ENCODE data around the gene CTSZ.

CTSZ gene

DNA sequence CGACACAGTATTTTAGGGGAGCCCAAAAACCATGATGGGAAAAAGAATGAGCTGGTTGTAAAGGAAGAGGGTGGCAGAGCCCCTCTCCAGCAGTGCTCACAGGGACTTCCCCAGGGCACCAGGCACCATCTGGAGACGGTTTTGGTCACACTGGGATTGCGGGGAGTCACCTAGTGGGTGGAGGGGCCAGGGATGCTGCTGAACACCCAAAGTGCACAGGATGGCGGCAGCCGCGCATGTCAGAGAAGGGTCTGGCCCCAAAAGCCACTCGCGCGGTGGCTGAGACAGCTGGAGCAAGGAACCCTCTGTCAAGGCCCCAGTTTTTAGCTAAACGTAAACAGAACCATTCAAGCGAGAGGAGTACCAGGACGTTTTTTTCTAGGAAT lies 10.8 kb downstream of the CTSZ start:
- Histone ChIP-seq H3K27ac (ENCODE audit: low read length) (peak overlapping the region; percentile 87), H3K4me1 (ENCODE audit: low read length) (peaks cover 55% of the 10 kb centered on the region), H3K4me3 (ENCODE audit: low read length) (peak overlapping the region; percentile 30), H3K4me2 (ENCODE audit: low read length) (peak overlapping the region; percentile 60), H2AFZ (ENCODE audit: low read depth, low read length) (no peak overlapping the region), H4K20me1 (ENCODE audit: insufficient read depth, low read length) (peaks cover 56% of the 10 kb centered on the region), H3K27me3 (ENCODE audit: low read depth, low read length) (no peaks in the 10 kb centered on the region), H3K79me2 (ENCODE audit: low read length) (peaks cover 56% of the 10 kb centered on the region), H3K9ac (ENCODE audit: low read length) (peak overlapping the region; percentile 36), H3K9me3 (ENCODE audit: insufficient read depth, low read length) (no peaks in the 10 kb centered on the region), H3K36me3 (replicated peaks; ENCODE audit: low read depth, low read length) (peaks cover 81% of the 10 kb centered on the region)
- no peak for TF ChIP-seq EZH2phosphoT487 (IDR thresholded peaks at IDR 0.05; ENCODE audit: low read depth)
- TF ChIP-seq, protein P1, sequence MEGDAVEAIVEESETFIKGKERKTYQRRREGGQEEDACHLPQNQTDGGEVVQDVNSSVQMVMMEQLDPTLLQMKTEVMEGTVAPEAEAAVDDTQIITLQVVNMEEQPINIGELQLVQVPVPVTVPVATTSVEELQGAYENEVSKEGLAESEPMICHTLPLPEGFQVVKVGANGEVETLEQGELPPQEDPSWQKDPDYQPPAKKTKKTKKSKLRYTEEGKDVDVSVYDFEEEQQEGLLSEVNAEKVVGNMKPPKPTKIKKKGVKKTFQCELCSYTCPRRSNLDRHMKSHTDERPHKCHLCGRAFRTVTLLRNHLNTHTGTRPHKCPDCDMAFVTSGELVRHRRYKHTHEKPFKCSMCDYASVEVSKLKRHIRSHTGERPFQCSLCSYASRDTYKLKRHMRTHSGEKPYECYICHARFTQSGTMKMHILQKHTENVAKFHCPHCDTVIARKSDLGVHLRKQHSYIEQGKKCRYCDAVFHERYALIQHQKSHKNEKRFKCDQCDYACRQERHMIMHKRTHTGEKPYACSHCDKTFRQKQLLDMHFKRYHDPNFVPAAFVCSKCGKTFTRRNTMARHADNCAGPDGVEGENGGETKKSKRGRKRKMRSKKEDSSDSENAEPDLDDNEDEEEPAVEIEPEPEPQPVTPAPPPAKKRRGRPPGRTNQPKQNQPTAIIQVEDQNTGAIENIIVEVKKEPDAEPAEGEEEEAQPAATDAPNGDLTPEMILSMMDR (IDR thresholded peaks at IDR 0.05; ENCODE audit: low read depth, low read length) = peak; percentile 16; the same call in 1 of the 2 replicates

DNA sequence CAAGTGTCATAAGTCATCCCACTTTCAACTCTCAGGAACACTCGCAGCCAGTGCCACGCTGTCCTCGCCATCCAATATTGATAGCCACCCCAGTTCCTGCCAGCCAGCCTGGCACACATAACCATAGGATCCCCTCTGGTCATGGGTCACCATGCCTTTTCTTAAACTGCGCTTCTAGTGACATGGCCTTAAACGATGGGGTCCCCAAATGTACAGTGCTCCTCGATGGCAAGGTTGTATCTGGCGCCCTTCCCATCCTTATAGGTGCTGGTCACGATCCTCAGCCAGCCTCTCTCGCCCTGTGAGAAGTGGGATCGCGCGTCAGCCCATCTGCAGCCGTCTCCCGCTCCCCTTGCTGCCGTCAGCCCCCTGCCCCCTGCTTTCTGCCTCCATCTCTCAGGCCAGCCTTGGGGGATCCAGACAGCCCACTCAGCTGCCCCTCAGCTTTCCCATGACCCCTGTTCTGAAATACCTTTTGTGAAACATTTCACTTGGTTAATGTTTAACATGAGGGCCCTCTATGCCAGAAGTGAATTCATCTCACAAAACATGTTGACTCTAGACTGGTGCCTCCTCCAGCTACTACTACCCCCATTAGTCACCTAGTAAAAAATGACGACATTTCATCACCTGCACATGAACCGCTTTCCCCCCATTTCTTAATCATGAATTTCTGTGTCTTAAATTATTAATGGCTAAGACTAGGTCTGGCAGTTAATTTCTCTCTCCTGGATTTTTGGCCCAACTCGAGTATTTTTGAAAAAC lies 11.4 kb downstream of the CTSZ start:
- H4K20me1 ChIP-seq (ENCODE audit: insufficient read depth, low read length) = peaks cover 52% of the 10 kb centered on the region

DNA sequence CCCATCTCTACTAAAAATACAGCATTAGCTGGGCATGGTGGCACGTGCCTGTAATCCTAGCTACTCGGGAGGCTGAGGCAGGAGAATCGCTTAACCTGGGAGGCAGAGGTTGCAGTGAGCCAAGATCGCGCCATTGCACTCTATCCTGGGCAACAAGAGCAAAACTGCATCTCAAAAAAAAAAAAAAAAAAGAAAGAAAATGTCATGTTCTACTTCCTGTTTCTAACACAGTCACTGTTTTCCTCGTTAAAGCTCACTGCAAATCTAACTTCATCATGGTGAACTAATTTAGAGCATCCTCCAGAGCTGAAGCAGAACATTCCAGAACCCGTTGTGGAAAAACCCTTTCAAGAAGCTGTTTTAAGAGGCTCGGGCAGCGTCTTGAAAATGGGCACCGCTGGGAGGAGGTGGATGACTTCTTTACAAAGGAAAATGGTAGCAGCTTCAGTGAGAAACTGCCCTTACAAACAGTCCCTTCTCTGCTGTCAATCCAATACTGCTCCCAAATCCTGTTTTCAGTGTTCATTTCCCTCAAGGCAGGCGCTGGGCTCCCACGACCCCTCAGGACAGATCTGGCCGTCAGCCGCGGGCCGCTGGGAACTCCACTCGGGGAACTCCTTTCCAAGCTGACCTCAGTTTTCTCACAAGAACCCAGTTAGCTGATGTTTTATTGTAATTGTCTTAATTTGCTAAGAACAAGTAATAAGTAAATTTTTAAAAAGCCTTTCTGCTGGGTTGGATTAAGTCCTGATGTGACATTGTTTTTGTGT lies 12.5 kb downstream of the CTSZ start:
- H2AFZ ChIP-seq (ENCODE audit: low read depth, low read length) = no peak overlapping the region
- H3K9ac ChIP-seq (ENCODE audit: low read length) = no peak overlapping the region
- H3K27me3 ChIP-seq (ENCODE audit: low read depth, low read length) = no peaks in the 10 kb centered on the region
- no peaks in the 10 kb centered on the region for H3K9me3 ChIP-seq (ENCODE audit: insufficient read depth, low read length)
- 0 out of 2 replicates have a peak overlapping the region, but pooled peaks have one; percentile 12 for H3K4me2 ChIP-seq (ENCODE audit: low read length)
- no peak overlapping the region for H3K4me3 ChIP-seq (ENCODE audit: low read length)
- no peak for TF ChIP-seq EZH2phosphoT487 (IDR thresholded peaks at IDR 0.05; ENCODE audit: low read depth)
- TF ChIP-seq, protein P1 (IDR thresholded peaks at IDR 0.05; ENCODE audit: low read depth, low read length) = no peak
- peaks cover 48% of the 10 kb centered on the region for H4K20me1 ChIP-seq (ENCODE audit: insufficient read depth, low read length)
- H3K79me2 ChIP-seq (ENCODE audit: low read length) = peaks cover 47% of the 10 kb centered on the region
- H3K36me3 ChIP-seq (replicated peaks; ENCODE audit: low read depth, low read length) = peaks cover 87% of the 10 kb centered on the region
- peaks cover 55% of the 10 kb centered on the region for H3K4me1 ChIP-seq (ENCODE audit: low read length)
- H3K27ac ChIP-seq (ENCODE audit: low read length) = peak overlapping the region; percentile 87

More for the DNA sequence above, 11.4 kb downstream of the CTSZ start:
- H3K4me1 ChIP-seq (ENCODE audit: low read length) = peaks cover 55% of the 10 kb centered on the region
- H3K36me3 ChIP-seq (replicated peaks; ENCODE audit: low read depth, low read length) = peaks cover 83% of the 10 kb centered on the region
- peaks cover 52% of the 10 kb centered on the region for H3K79me2 ChIP-seq (ENCODE audit: low read length)
- H3K4me3 ChIP-seq (ENCODE audit: low read length) = peak overlapping the region; percentile 30
- H3K4me2 ChIP-seq (ENCODE audit: low read length) = peak overlapping the region; percentile 60
- no peaks in the 10 kb centered on the region for H3K27me3 ChIP-seq (ENCODE audit: low read depth, low read length)
- H2AFZ ChIP-seq (ENCODE audit: low read depth, low read length) = no peak overlapping the region
- peak overlapping the region; percentile 36 for H3K9ac ChIP-seq (ENCODE audit: low read length)
- peak overlapping the region; percentile 87 for H3K27ac ChIP-seq (ENCODE audit: low read length)
- H3K9me3 ChIP-seq (ENCODE audit: insufficient read depth, low read length) = no peaks in the 10 kb centered on the region
- no peak for TF ChIP-seq EZH2phosphoT487 (IDR thresholded peaks at IDR 0.05; ENCODE audit: low read depth)
- TF ChIP-seq, protein P1 (IDR thresholded peaks at IDR 0.05; ENCODE audit: low read depth, low read length) = no peak

Measured in OCI-LY3 (cell line).